T-helper 22 cell (primary cell): ENCODE data around the gene PPP2R2C.

Experiments
- DNase-seq: peaks from one replicate; pipeline ENCODE4 v3.0.0-alpha.2; 2020; ENCODE audit warnings: low read depth

PPP2R2C gene

GRCh38 chr4:6469898-6470501 is 2.4 kb downstream of the PPP2R2C start:
- no peak for DNase-seq

GRCh38 chr4:6469144-6469543 is 3.3 kb downstream of the PPP2R2C start:
- DNase-seq: no peak

GRCh38 chr4:6468376-6468775 is 4.0 kb downstream of the PPP2R2C start:
- DNase-seq: no peak

GRCh38 chr4:6467600-6467999 is 4.8 kb downstream of the PPP2R2C start:
- no peak for DNase-seq

- DNase-seq: no peak
These were observed 5.5 kb downstream of the PPP2R2C start for GRCh38 chr4:6466756-6467381.

GRCh38 chr4:6465955-6466354 is 6.5 kb downstream of the PPP2R2C start:
- no peak for DNase-seq

GRCh38 chr4:6464842-6465588 is 7.4 kb downstream of the PPP2R2C start:
- no peak for DNase-seq

GRCh38 chr4:6463311-6464289 is 8.8 kb downstream of the PPP2R2C start:
- DNase-seq: no peak

- no peak for DNase-seq
These were observed 10.9 kb downstream of the PPP2R2C start for GRCh38 chr4:6461301-6462165.

- no peak for DNase-seq
These were observed 11.5 kb downstream of the PPP2R2C start for GRCh38 chr4:6460876-6461275.

GRCh38 chr4:6458528-6458927 is 13.9 kb downstream of the PPP2R2C start:
- DNase-seq: no peak

GRCh38 chr4:6456450-6456849 is 16.0 kb downstream of the PPP2R2C start:
- no peak for DNase-seq

GRCh38 chr4:6454112-6454910 is 18.1 kb downstream of the PPP2R2C start:
- DNase-seq: no peak

- no peak for DNase-seq
These were observed 18.8 kb downstream of the PPP2R2C start for GRCh38 chr4:6453688-6453990.

- no peak for DNase-seq
These were observed 19.3 kb downstream of the PPP2R2C start for GRCh38 chr4:6452897-6453687.

- DNase-seq: no peak
These were observed 20.1 kb downstream of the PPP2R2C start for GRCh38 chr4:6452116-6452896.

- no peak for DNase-seq
These were observed 21.1 kb downstream of the PPP2R2C start for GRCh38 chr4:6451309-6451708.

GRCh38 chr4:6450709-6451108 is 21.7 kb downstream of the PPP2R2C start:
- no peak for DNase-seq
